Mesendoderm (in vitro differentiated cells): ENCODE results near the gene LUZP1.
"Not testable (repeated sequence)": the region's sequence is repeated elsewhere in the genome, so short reads cannot be mapped to it uniquely, and the experiment has no call there.

Experiments
- DNase-seq: peaks from one replicate; pipeline ENCODE4 v3.0.0; 2013
- H2AK5ac ChIP-seq: 2 replicates; pipeline ENCODE4 v1.6.1; 2013; ENCODE audit warnings: low read length, inconsistent platforms
- H2BK120ac ChIP-seq: 2 replicates; pipeline ENCODE4 v1.6.1; 2013; ENCODE audit warnings: low read depth, mild to moderate bottlenecking, low read length, moderate library complexity, mixed read lengths
- H2BK15ac ChIP-seq: replicated peaks from 2 replicates; pipeline ENCODE4 v1.6.1; 2013; ENCODE audit warnings: low read depth, mild to moderate bottlenecking, moderate library complexity
- H2BK5ac ChIP-seq: 2 replicates; pipeline ENCODE4 v1.6.1; 2013; ENCODE audit warnings: low read length, inconsistent platforms
- H3K18ac ChIP-seq: 2 replicates; pipeline ENCODE4 v1.6.1; 2013; ENCODE audit warnings: mild to moderate bottlenecking, low read length, mixed read lengths
- H3K23ac ChIP-seq: one replicate; pipeline ENCODE4 v1.6.1; 2013; ENCODE audit warnings: low read length
- H3K27ac ChIP-seq: 2 replicates; pipeline ENCODE4 v1.5.1; 2013; ENCODE audit warnings: low read depth, mild to moderate bottlenecking, inconsistent platforms, low read length, moderate library complexity
- H3K27me3 ChIP-seq: 2 replicates; pipeline ENCODE4 v1.6.1; 2013; ENCODE audit warnings: low read length, control low read depth, mild to moderate bottlenecking, inconsistent platforms; ENCODE audit not compliant: insufficient read depth, poor library complexity
- H3K36me3 ChIP-seq: 2 replicates; pipeline ENCODE4 v1.6.1; 2013; ENCODE audit warnings: low read length, inconsistent platforms; ENCODE audit not compliant: control insufficient read depth, insufficient read depth
- H3K4ac ChIP-seq: one replicate; pipeline ENCODE4 v1.6.1; 2013; ENCODE audit warnings: low read depth, mild to moderate bottlenecking, low read length, moderate library complexity
- H3K4me1 ChIP-seq: 2 replicates; pipeline ENCODE4 v1.6.1; 2013; ENCODE audit warnings: low read depth, low read length, inconsistent platforms; ENCODE audit not compliant: control insufficient read depth
- H3K4me2 ChIP-seq: 2 replicates; pipeline ENCODE4 v1.6.1; 2013; ENCODE audit warnings: low read length
- H3K4me3 ChIP-seq: 2 replicates; pipeline ENCODE4 v1.5.1; 2013; ENCODE audit warnings: mild to moderate bottlenecking, low read length
- H3K56ac ChIP-seq: one replicate; pipeline ENCODE4 v1.6.1; 2013; ENCODE audit warnings: low read length
- H3K79me1 ChIP-seq: 2 replicates; pipeline ENCODE4 v1.6.1; 2013; ENCODE audit warnings: low read length, inconsistent platforms
- H3K79me2 ChIP-seq: 2 replicates; pipeline ENCODE4 v1.6.1; 2013; ENCODE audit warnings: mild to moderate bottlenecking, low read length; ENCODE audit not compliant: control insufficient read depth, insufficient read depth
- H3K9ac ChIP-seq: 2 replicates; pipeline ENCODE4 v1.6.1; 2013; ENCODE audit warnings: low read length, inconsistent platforms
- H4K5ac ChIP-seq: one replicate; pipeline ENCODE4 v1.6.1; 2013; ENCODE audit warnings: low read length
- H4K8ac ChIP-seq: one replicate; pipeline ENCODE4 v1.6.1; 2013; ENCODE audit warnings: low read depth, mild to moderate bottlenecking, control low read depth, low read length, moderate library complexity
- WGBS: extraction: QIAGEN DNeasy Blood & Tissue Kit; methylation state at CpG from one replicate; pipeline ENCODE4 v1.1.7; 2013; ENCODE audit warnings: low lambda C conversion rate, missing lambda C conversion rate; ENCODE audit not compliant: insufficient coverage; ENCODE audit errors: extremely low coverage; 5-methylcytosine and 5-hydroxymethylcytosine counted together

Gene LUZP1

DNA sequence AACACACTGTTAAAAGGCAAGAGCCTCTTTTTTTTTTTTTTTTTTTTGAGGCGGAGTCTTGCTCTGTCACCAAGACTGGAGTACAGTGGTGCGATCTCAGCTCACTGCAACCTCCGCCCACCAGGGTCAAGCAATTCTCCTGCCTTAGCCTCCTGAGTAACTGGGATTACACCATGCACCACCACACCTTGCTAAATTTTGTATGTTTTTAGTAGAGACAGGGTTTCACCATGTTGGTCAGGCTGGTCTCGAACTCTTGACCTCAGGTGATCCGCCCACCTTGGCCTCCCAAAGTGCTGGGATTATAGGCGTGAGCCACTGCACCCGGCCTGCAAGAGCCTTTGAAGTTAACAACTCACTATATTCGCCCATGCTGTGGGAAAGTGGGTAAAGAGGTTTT, 39.1 kb upstream of the LUZP1 start:
- not testable (repeated sequence) for H3K9ac ChIP-seq, H3K27me3 ChIP-seq, H3K18ac ChIP-seq, H2BK120ac ChIP-seq, H3K79me1 ChIP-seq, H3K79me2 ChIP-seq, H3K23ac ChIP-seq, H4K5ac ChIP-seq, H3K4ac ChIP-seq, H3K4me2 ChIP-seq, H2BK15ac ChIP-seq, H3K4me1 ChIP-seq, H3K4me3 ChIP-seq, H4K8ac ChIP-seq, H3K27ac ChIP-seq, H2BK5ac ChIP-seq, H3K36me3 ChIP-seq, H2AK5ac ChIP-seq, DNase-seq, H3K56ac ChIP-seq
- WGBS, result no CpG with 5 or more reads among the region's 8 CpGs

DNA sequence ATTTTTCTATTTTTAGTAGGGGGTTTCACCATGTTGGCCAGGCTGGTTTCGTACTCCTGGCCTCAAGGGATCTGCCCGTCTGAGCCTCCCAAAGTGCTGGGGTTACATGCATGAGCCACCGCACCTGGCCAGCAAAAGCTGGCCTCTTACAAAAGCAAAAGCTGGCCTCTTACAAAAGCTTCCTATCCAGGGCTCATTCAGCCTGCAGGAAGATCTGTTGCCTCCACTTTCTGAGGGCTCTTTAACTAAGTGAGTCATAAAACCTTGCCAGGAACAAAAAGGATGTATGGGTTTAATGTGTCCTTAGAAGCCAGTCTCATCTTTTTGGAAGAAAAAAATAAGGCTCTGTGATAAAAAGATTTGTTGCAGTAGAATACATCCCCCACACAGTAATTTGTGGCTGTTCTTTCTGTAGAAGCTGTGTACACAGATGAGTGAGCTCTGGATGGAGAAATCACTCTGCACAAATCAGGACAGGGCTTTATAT, 33.6 kb upstream of the LUZP1 start:
- Histone ChIP-seq H3K4me2 (no peak overlapping the region), H3K18ac (no peak overlapping the region), H2AK5ac (no peak overlapping the region), H3K4me3 (no peak overlapping the region), H3K56ac (no peak overlapping the region), H3K9ac (no peak overlapping the region), H3K4me1 (no peaks in the 10 kb centered on the region), H2BK15ac (no peak overlapping the region), H3K27me3 (no peaks in the 10 kb centered on the region), H3K36me3 (no peaks in the 10 kb centered on the region), H3K79me2 (no peaks in the 10 kb centered on the region), H3K27ac (no peak overlapping the region), H4K5ac (no peak overlapping the region), H4K8ac (no peak overlapping the region), H2BK5ac (no peak overlapping the region), H3K79me1 (no peaks in the 10 kb centered on the region), H3K23ac (no peak overlapping the region), H2BK120ac (no peak overlapping the region), H3K4ac (no peak overlapping the region)
- no CpG with 5 or more reads among the region's 3 CpGs for WGBS
- no peak for DNase-seq

DNA sequence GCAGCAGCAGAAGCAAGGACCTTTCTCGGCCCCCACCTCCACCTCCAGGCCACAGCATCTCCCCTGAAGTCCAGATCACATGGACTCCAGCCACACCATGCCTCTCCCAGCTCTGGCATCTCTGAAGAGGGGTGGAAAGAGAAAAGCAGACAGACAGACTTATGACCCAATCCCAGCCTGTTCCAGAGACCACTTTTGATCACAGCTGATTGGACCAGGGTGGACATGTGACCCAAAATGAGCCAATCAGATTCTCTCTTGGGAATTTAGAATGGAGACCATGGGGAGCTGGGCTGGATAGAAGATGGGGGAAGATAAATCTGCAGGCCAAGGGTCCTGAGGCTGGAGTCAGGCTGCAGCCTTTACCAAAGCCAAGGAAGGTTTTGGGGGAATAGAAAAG, 32.2 kb upstream of the LUZP1 start:
- Histone ChIP-seq H2BK120ac (no peak overlapping the region), H2AK5ac (no peak overlapping the region)
- WGBS, result no CpG with 5 or more reads among the region's 1 CpG

GRCh38 chr1:23198373-23198772, 29.7 kb upstream of the LUZP1 start:
- no peaks in the 10 kb centered on the region for H3K36me3 ChIP-seq
- H2AK5ac ChIP-seq, result no peak overlapping the region
- no peak overlapping the region for H3K4me2 ChIP-seq
- no peak overlapping the region for H3K9ac ChIP-seq
- H3K4me1 ChIP-seq, result peaks cover 2% of the 10 kb centered on the region
- no peak overlapping the region for H3K4me3 ChIP-seq
- H3K27ac ChIP-seq, result no peak overlapping the region
- no peaks in the 10 kb centered on the region for H3K27me3 ChIP-seq
- H3K79me1 ChIP-seq, result no peaks in the 10 kb centered on the region
- H3K79me2 ChIP-seq, result no peaks in the 10 kb centered on the region
- H2BK15ac ChIP-seq, result no peak overlapping the region
- no peak overlapping the region for H3K4ac ChIP-seq
- no peak for DNase-seq
- H2BK120ac ChIP-seq, result no peak overlapping the region
- no peak overlapping the region for H4K8ac ChIP-seq
- H3K18ac ChIP-seq, result no peak overlapping the region
- H2BK5ac ChIP-seq, result no peak overlapping the region
- H3K56ac ChIP-seq, result no peak overlapping the region
- no peak overlapping the region for H3K23ac ChIP-seq
- no CpG with 5 or more reads among the region's 4 CpGs for WGBS
- no peak overlapping the region for H4K5ac ChIP-seq

More for the DNA sequence above, 32.2 kb upstream of the LUZP1 start:
- H3K4me2 ChIP-seq, result no peak overlapping the region
- no peaks in the 10 kb centered on the region for H3K27me3 ChIP-seq
- no peak overlapping the region for H3K9ac ChIP-seq
- H3K79me2 ChIP-seq, result no peaks in the 10 kb centered on the region
- H4K8ac ChIP-seq, result no peak overlapping the region
- no peaks in the 10 kb centered on the region for H3K36me3 ChIP-seq
- peaks cover 2% of the 10 kb centered on the region for H3K4me1 ChIP-seq
- H3K79me1 ChIP-seq, result no peaks in the 10 kb centered on the region
- peak; percentile 48 for DNase-seq
- H3K4me3 ChIP-seq, result no peak overlapping the region
- no peak overlapping the region for H3K23ac ChIP-seq
- no peak overlapping the region for H3K18ac ChIP-seq
- H3K27ac ChIP-seq, result no peak overlapping the region
- no peak overlapping the region for H2BK15ac ChIP-seq
- no peak overlapping the region for H4K5ac ChIP-seq
- H3K56ac ChIP-seq, result no peak overlapping the region
- H3K4ac ChIP-seq, result no peak overlapping the region
- H2BK5ac ChIP-seq, result no peak overlapping the region

DNA sequence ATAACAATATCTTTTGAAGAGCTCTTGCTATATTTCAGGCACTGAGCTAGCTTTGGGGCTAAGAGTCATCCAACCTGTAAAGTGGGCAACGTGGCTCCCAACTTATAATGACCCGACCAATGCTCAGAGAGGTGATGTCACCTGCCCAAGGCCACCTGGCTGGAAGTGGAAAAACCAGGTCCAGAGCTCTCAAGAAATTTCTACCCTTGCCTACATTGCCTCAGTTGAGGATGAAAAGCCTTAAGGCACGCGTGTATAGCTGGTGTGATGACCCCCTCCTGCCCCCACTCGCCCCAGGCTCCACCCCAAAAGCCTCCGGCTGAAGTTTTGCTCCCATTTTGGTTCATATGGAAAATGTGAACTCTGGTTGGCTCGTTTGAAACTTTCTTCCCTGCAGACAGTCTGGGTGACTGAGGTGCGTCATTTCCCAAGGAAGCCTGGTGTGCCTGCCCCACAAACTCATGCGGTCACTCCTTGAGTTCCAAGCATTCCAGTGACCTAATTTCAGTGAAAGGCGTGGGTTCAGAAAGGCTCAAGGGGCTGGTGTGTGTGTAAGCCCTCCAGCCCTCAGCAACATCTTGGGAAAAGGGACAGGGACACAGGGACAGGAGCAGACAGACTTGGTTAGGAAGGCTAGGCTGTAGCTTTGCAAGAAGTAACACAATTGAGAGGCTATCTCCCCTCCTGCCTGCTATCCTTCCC, 28.1 kb upstream of the LUZP1 start:
- H3K4me1 ChIP-seq, result peaks cover 2% of the 10 kb centered on the region
- H3K4me3 ChIP-seq, result no peak overlapping the region
- peak overlapping the region; percentile 34 for H3K56ac ChIP-seq
- H3K4me2 ChIP-seq, result no peak overlapping the region
- peak; percentile 81 for DNase-seq
- H3K4ac ChIP-seq, result no peak overlapping the region
- H3K27ac ChIP-seq, result no peak overlapping the region
- no CpG with 5 or more reads among the region's 10 CpGs for WGBS
- H3K36me3 ChIP-seq, result no peaks in the 10 kb centered on the region
- H4K5ac ChIP-seq, result peak overlapping the region; percentile 71
- H3K79me2 ChIP-seq, result no peaks in the 10 kb centered on the region
- no peak overlapping the region for H2BK15ac ChIP-seq
- no peak overlapping the region for H3K9ac ChIP-seq
- H2BK5ac ChIP-seq, result no peak overlapping the region
- no peak overlapping the region for H2BK120ac ChIP-seq
- H3K27me3 ChIP-seq, result no peaks in the 10 kb centered on the region
- H3K79me1 ChIP-seq, result no peaks in the 10 kb centered on the region
- H3K18ac ChIP-seq, result no peak overlapping the region
- H4K8ac ChIP-seq, result no peak overlapping the region
- no peak overlapping the region for H2AK5ac ChIP-seq
- H3K23ac ChIP-seq, result no peak overlapping the region
